ENCODE results near the gene SLC49A3. TPM values are rescaled to one million over a fixed set of nuclear protein-coding genes. Genes with fewer than 3 reads are reported as not detected.
"Not testable (repeated sequence)": the region's sequence is repeated elsewhere in the genome, so short reads cannot be mapped to it uniquely, and the experiment has no call there.

The SLC49A3 gene
- total and polyA plus RNA-seq, 10 donors, result 5.6 to 28.8 (median 17.0) TPM

- peaks cover 0 to 34% (median 26%) of the 10 kb centered on the region in 6 donors for H3K36me3 ChIP-seq
- H3K27me3 ChIP-seq (replicated peaks in 1 of 7), result no peaks in the 10 kb centered on the region
- peaks cover 19 to 45% (median 36%) of the 10 kb centered on the region in 6 donors for H3K4me1 ChIP-seq
- no peaks in the 10 kb centered on the region for H3K9me3 ChIP-seq
- TF ChIP-seq POLR2AphosphoS5 (IDR thresholded peaks at IDR 0.05) (peak; percentile 95 to 97 (median 96)), CTCF (IDR thresholded peaks at IDR 0.05 in 8 of 11, conservative IDR thresholded peaks at IDR 0.05 in 3 of 11) (peak; percentile 95 to 99 (median 98)), POLR2A (IDR thresholded peaks at IDR 0.05) (peak; percentile 39 to 61 (median 46))
- peak; percentile 100 for DNase-seq
- peak within 1 kb of the TSS; percentile 93 to 99 (median 97) for H3K27ac ChIP-seq
- 0 to 1% (median 0%) methylated on average over 23 to 84 of the region's 84 CpGs for WGBS, 5 donors
- intact Hi-C loops (cut with DNase I; ENCODE audit: low total_unique reads), result no loop called here
- H3K4me3 ChIP-seq, result peak within 1 kb of the TSS; percentile 55 to 89 (median 81)
These were observed 14.5 kb downstream of the SLC49A3 start, which contains the start of the genes ATP5ME and MYL5 for GRCh38 chr4:674172-675035. TSS of gene ATP5ME (minus strand) at chr4:674276. CDS start at chr4:674247, 29 bp downstream. TSS of gene MYL5 (plus strand) at chr4:674542. CDS start at chr4:678027, 3,485 bp downstream.

- TF ChIP-seq POLR2A (IDR thresholded peaks at IDR 0.05) (no peak), POLR2AphosphoS5 (IDR thresholded peaks at IDR 0.05) (peak in 1 of 3 donors; percentile 2)
- 11 to 22% (median 12%) methylated on average over 23 to 55 of the region's 55 CpGs for WGBS, 5 donors
- Histone ChIP-seq H3K9me3 (no peaks in the 10 kb centered on the region), H3K4me1 (peaks cover 19 to 45% (median 36%) of the 10 kb centered on the region in 6 donors), H3K36me3 (peaks cover 0 to 34% (median 26%) of the 10 kb centered on the region in 6 donors), H3K27me3 (replicated peaks in 1 of 7) (no peaks in the 10 kb centered on the region), H3K4me3 (peak overlapping the region; percentile 55 to 89 (median 81)), H3K27ac (peak overlapping the region; percentile 66 to 98 (median 97))
- DNase-seq, result peak; percentile 93
- intact Hi-C loops (cut with DNase I; ENCODE audit: low total_unique reads), result no loop called here
These were observed 15.4 kb downstream of the SLC49A3 start for GRCh38 chr4:673349-674091.

- peaks cover 19 to 35% (median 32%) of the 10 kb centered on the region in 6 donors for H3K4me1 ChIP-seq
- peak; percentile 69 for DNase-seq
- H3K27ac ChIP-seq, result no peak overlapping the region
- peaks cover 0 to 34% (median 26%) of the 10 kb centered on the region in 6 donors for H3K36me3 ChIP-seq
- intact Hi-C loops (cut with DNase I; ENCODE audit: low total_unique reads), result no loop called here
- 72 to 100% (median 93%) methylated on average over 2 to 3 of the region's 3 CpGs for WGBS, 5 donors
- no peaks in the 10 kb centered on the region for H3K27me3 ChIP-seq (replicated peaks in 1 of 7)
- no peaks in the 10 kb centered on the region for H3K9me3 ChIP-seq
- no peak for TF ChIP-seq POLR2AphosphoS5 (IDR thresholded peaks at IDR 0.05)
- no peak for TF ChIP-seq CTCF (IDR thresholded peaks at IDR 0.05 in 8 of 11, conservative IDR thresholded peaks at IDR 0.05 in 3 of 11)
- no peak for TF ChIP-seq POLR2A (IDR thresholded peaks at IDR 0.05)
- H3K4me3 ChIP-seq, result no peak overlapping the region
These were observed 17.2 kb downstream of the SLC49A3 start for GRCh38 chr4:671769-672168.

- peak in 2 of 3 donors; percentile 22 to 32 for TF ChIP-seq POLR2AphosphoS5 (IDR thresholded peaks at IDR 0.05)
- WGBS, 5 donors, result 93 to 97% (median 95%) methylated on average over 11 of the region's 11 CpGs
These were observed 19.0 kb downstream of the SLC49A3 start for GRCh38 chr4:669806-670559.

GRCh38 chr4:668219-668618, 20.7 kb downstream of the SLC49A3 start:
- H3K27me3 ChIP-seq (replicated peaks in 1 of 7); H3K9me3 ChIP-seq; intact Hi-C loops (cut with DNase I; ENCODE audit: low total_unique reads); DNase-seq; H3K27ac ChIP-seq; H3K4me3 ChIP-seq: not testable (repeated sequence)
- 90 to 96% (median 94%) methylated on average over 6 of the region's 6 CpGs for WGBS, 5 donors
- H3K36me3 ChIP-seq, result peaks cover 0 to 34% (median 26%) of the 10 kb centered on the region in 6 donors
- H3K4me1 ChIP-seq, result peaks cover 6 to 32% (median 21%) of the 10 kb centered on the region in 6 donors

More at GRCh38 chr4:669806-670559, 19.0 kb downstream of the SLC49A3 start:
- intact Hi-C loops (cut with DNase I; ENCODE audit: low total_unique reads); H3K9me3 ChIP-seq; H3K27ac ChIP-seq; H3K27me3 ChIP-seq (replicated peaks in 1 of 7); H3K4me3 ChIP-seq: not testable (repeated sequence)
- peak; percentile 61 for DNase-seq
- Histone ChIP-seq H3K36me3 (peaks cover 0 to 34% (median 26%) of the 10 kb centered on the region in 6 donors), H3K4me1 (peaks cover 10 to 25% (median 18%) of the 10 kb centered on the region in 6 donors)
